Uterus (tissue), 4 donors: ENCODE results near the gene ZNF726. TPM values are rescaled to one million over a fixed set of nuclear protein-coding genes. Genes with fewer than 3 reads are reported as not detected.

Source experiments
- DNase-seq, 2 donors: peaks; one replicate each; pipeline ENCODE4 v3.0.0-alpha.2; 2019 to 2020
- H3K27ac ChIP-seq, 2 donors: fragments of 200-600 bp; sonication (generic); 1 replicate in 1 of 2; 2 replicates in 1 of 2; pipeline ENCODE4 v1.5.1; 2016 to 2018
- H3K27me3 ChIP-seq, 2 donors: fragments of 200-600 bp; sonication (generic); one replicate each; pipeline ENCODE4 v1.5.1; 2018 to 2019; ENCODE audit warnings: control low read depth in 1 of 2
- H3K36me3 ChIP-seq, 2 donors: fragments of 200-600 bp; sonication (generic); one replicate each; pipeline ENCODE4 v1.5.1; 2019; ENCODE audit warnings: control low read depth in 1 of 2
- H3K4me1 ChIP-seq, 2 donors: fragments of 200-600 bp; sonication (generic); one replicate each; pipeline ENCODE4 v1.5.1; 2018 to 2019; ENCODE audit warnings: control low read depth in 1 of 2
- H3K4me3 ChIP-seq, 2 donors: fragments of 200-600 bp; sonication (generic); 1 replicate in 1 of 2; 2 replicates in 1 of 2; pipeline ENCODE4 v1.5.1; 2018 to 2019; ENCODE audit warnings: mild to moderate bottlenecking in 1 of 2
- H3K9me3 ChIP-seq, 2 donors: fragments of 200-600 bp; sonication (generic); one replicate each; pipeline ENCODE4 v1.5.1; 2019; ENCODE audit warnings: control low read depth in 1 of 2
- CTCF ChIP-seq, 4 experiments: fragments of 200-600 bp in 2 of 4; fragments of 450-650 bp in 2 of 4; sonication (generic) in 2 of 4; IDR thresholded peaks; one replicate each; pipeline ENCODE4 v1.5.1; 2016 to 2019; ENCODE audit warnings: antibody characterized with exemption in 4 of 4, mild to moderate bottlenecking in 2 of 4, moderate library complexity in 1 of 4
- POLR2A ChIP-seq, 2 donors: fragments of 450-650 bp; IDR thresholded peaks; one replicate each; pipeline ENCODE4 v1.6.1; 2016; ENCODE audit warnings: antibody characterized with exemption in 2 of 2, mild to moderate bottlenecking in 1 of 2, moderate library complexity in 1 of 2
- intact Hi-C: fragments of 100-400 bp; cut with DNase I; formaldehyde crosslinking; loops from one replicate; pipeline ENCODE4 v1.15.1; 2023; ENCODE audit warnings: low total_unique reads
- total RNA-seq, 4 donors: library from RNA; depleted of rRNA in 3 of 4; stranded (reverse); fragments of >200 nt in 3 of 4; gene quantifications; one replicate each; pipeline versions ENCODE4 v1.1.0 to v1.2.4, GENCODE V29; 2014 to 2023
- donor health status: DM: yes; HTN: yes; CAD: no.

Gene ZNF726
- total RNA-seq, 4 donors from 2014 or later: 0.70 to 11.3 (median 0.77) TPM; not detected in 1

- Histone ChIP-seq H3K36me3 (no peaks in the 10 kb centered on the region), H3K9me3 (no peaks in the 10 kb centered on the region), H3K27me3 (no peaks in the 10 kb centered on the region), H3K4me1 (no peaks in the 10 kb centered on the region), H3K27ac (no peak overlapping the region), H3K4me3 (no peak overlapping the region)
- TF ChIP-seq CTCF (IDR thresholded peaks at IDR 0.05): no peak
- TF ChIP-seq POLR2A (IDR thresholded peaks at IDR 0.05): no peak
- no peak for DNase-seq
- intact Hi-C loops: no loop called here
Observed at GRCh38 chr19:23896912-23897311, 17.8 kb upstream of the ZNF726 start.

DNA sequence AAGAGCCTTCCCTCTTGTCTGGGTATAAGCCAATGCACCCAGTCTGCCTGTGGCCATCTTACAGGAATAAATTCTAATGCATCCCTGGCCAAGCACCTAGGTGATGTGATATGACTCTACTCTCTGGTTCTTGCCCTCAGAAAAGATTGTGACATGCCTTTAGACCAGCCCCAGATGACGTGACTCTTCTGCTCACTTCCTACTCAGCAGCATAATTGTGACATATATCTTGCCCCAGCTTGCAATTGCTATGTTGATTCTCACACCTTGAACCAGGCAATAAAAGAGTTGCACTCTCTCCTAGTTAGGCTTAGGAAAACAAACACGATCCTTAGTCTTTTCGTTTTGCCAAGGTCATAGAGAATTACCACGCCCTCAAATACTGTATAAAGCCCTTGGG lies 13.3 kb upstream of the ZNF726 start:
- no peak for DNase-seq
- Histone ChIP-seq H3K27ac (no peak overlapping the region), H3K36me3 (no peaks in the 10 kb centered on the region), H3K27me3 (no peaks in the 10 kb centered on the region), H3K4me1 (no peaks in the 10 kb centered on the region), H3K4me3 (no peak overlapping the region), H3K9me3 (no peaks in the 10 kb centered on the region)
- intact Hi-C loops: no loop called here
- TF ChIP-seq POLR2A (IDR thresholded peaks at IDR 0.05) (no peak), CTCF (IDR thresholded peaks at IDR 0.05) (no peak)

GRCh38 chr19:23904406-23904805 lies 10.3 kb upstream of the ZNF726 start:
- Histone ChIP-seq H3K27ac (no peak overlapping the region), H3K9me3 (no peaks in the 10 kb centered on the region), H3K36me3 (no peaks in the 10 kb centered on the region), H3K27me3 (no peaks in the 10 kb centered on the region), H3K4me3 (no peak overlapping the region), H3K4me1 (no peaks in the 10 kb centered on the region)
- TF ChIP-seq CTCF (IDR thresholded peaks at IDR 0.05) (no peak), POLR2A (IDR thresholded peaks at IDR 0.05) (no peak)
- intact Hi-C loops: no loop called here
- no peak for DNase-seq

- Histone ChIP-seq H3K9me3 (no peaks in the 10 kb centered on the region), H3K4me1 (no peaks in the 10 kb centered on the region), H3K4me3 (no peak overlapping the region), H3K27ac (no peak overlapping the region), H3K36me3 (no peaks in the 10 kb centered on the region), H3K27me3 (no peaks in the 10 kb centered on the region)
- TF ChIP-seq POLR2A (IDR thresholded peaks at IDR 0.05) (no peak), CTCF (IDR thresholded peaks at IDR 0.05) (no peak)
- intact Hi-C loops: no loop called here
- DNase-seq: no peak
Observed at GRCh38 chr19:23905771-23906170, 8.9 kb upstream of the ZNF726 start.

DNA sequence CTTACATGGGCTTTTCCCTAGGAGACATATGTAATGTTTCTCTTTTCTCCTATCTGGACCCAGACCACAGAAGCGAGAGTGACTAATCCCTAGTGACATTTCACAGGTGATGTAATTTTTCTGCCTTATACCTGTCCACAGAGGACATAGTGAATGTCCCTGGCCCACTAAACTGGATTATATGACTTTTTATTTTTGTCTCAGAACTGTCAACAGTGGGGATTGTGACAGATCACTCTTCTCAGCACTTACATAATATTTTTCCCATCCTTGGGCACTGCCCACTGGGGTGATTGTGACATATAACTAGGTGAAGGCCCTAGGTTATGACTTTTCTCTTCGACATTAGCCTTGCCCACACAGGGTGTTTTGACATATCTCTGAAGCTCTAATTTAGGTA lies 7.9 kb upstream of the ZNF726 start:
- Histone ChIP-seq H3K27me3 (no peaks in the 10 kb centered on the region), H3K4me3 (no peak overlapping the region), H3K27ac (no peak overlapping the region), H3K9me3 (no peaks in the 10 kb centered on the region), H3K36me3 (no peaks in the 10 kb centered on the region), H3K4me1 (no peaks in the 10 kb centered on the region)
- DNase-seq: no peak
- intact Hi-C loops: no loop called here
- TF ChIP-seq CTCF (IDR thresholded peaks at IDR 0.05): no peak
- no peak for TF ChIP-seq POLR2A (IDR thresholded peaks at IDR 0.05)
